ENCODE results near the gene KRTAP5-3. TPM values are rescaled to one million over a fixed set of nuclear protein-coding genes. Genes with fewer than 3 reads are reported as not detected.
"Not testable (repeated sequence)": the region's sequence is repeated elsewhere in the genome, so short reads cannot be mapped to it uniquely, and the experiment has no call there.

Gene KRTAP5-3
- total and polyA plus RNA-seq, 9 of the 15 experiments (the other 6 are each of a cell fraction or from before 2014, with no cell fraction given): not detected

DNA sequence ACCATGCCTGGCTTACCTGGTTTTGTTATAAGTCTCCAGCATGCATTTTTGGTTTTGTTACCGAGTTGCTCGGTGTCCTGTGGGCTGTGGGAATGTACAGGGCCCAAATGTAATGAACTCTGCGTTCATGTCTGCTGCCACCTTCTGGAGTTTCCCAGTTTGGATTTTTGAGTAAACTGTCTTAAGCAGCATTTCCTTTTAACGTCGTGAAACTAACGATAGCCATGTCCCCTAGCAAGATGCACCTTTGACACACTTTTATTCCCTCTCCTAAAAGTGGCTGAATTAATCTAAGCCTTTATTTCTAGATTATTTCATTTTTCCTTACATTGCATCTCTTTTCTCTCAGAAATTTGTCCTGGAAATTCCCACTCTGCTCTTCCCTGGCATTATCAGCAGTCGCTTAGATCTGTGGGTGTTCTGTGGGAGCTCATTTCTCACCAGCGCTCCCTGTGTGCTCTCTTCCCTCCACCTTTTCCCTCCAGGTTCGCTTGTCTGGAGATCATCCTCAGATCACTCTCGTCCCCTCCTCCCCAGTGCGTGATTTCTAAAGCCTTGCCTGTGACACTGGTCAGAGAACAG lies 12.2 kb downstream of the KRTAP5-3 start:
- ATAC-seq: peak; percentile 51; the same call in 2 of the 3 replicates
- TF ChIP-seq RAD21 (CRISPR knock-in tag; conservative IDR thresholded peaks at IDR 0.05 in 1 of 2, IDR thresholded peaks at IDR 0.05 in 1 of 2): 0 out of 4 replicates have a peak, but pooled peaks of 1 of the 2 experiments have one; percentile 1
- TF ChIP-seq, protein P1, sequence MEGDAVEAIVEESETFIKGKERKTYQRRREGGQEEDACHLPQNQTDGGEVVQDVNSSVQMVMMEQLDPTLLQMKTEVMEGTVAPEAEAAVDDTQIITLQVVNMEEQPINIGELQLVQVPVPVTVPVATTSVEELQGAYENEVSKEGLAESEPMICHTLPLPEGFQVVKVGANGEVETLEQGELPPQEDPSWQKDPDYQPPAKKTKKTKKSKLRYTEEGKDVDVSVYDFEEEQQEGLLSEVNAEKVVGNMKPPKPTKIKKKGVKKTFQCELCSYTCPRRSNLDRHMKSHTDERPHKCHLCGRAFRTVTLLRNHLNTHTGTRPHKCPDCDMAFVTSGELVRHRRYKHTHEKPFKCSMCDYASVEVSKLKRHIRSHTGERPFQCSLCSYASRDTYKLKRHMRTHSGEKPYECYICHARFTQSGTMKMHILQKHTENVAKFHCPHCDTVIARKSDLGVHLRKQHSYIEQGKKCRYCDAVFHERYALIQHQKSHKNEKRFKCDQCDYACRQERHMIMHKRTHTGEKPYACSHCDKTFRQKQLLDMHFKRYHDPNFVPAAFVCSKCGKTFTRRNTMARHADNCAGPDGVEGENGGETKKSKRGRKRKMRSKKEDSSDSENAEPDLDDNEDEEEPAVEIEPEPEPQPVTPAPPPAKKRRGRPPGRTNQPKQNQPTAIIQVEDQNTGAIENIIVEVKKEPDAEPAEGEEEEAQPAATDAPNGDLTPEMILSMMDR (IDR thresholded peaks at IDR 0.05 in 2 of 3, conservative IDR thresholded peaks at IDR 0.05 in 1 of 3; ENCODE audit: insufficient read depth in 2 of 3, low read depth in 1 of 3, low read length in 3 of 3): peak in 1 of 3 experiments; percentile 15; a peak in 1 of 6 replicates
- in situ Hi-C loops (cut with MboI); H3K9ac ChIP-seq (ENCODE audit: insufficient read depth in 1 of 2, low read depth in 2 of 2, low read length in 2 of 2); H3K9me1 ChIP-seq (ENCODE audit: control insufficient read depth, insufficient read depth, low read length); H3K9me3 ChIP-seq (replicated peaks; ENCODE audit: control insufficient read depth, insufficient read depth, low read depth, low read length); H3K4me1 ChIP-seq (replicated peaks in 1 of 2; ENCODE audit: control insufficient read depth in 2 of 2, insufficient read depth in 2 of 2, low read length in 2 of 2); H2AFZ ChIP-seq (ENCODE audit: low read depth, low read length); H3K79me2 ChIP-seq (ENCODE audit: control insufficient read depth, insufficient read depth, low read length); H4K20me1 ChIP-seq (replicated peaks; ENCODE audit: control insufficient read depth, insufficient read depth, low read length); BruUV-seq (replicated peaks); POLR2A ChIA-PET; H3K4me2 ChIP-seq (ENCODE audit: insufficient read depth, low read length); H3K4me3 ChIP-seq; DNase-seq (ENCODE audit: extremely low read depth in 1 of 4, low spot score in 3 of 4); H3K36me3 ChIP-seq (ENCODE audit: control insufficient read depth, insufficient read depth, low read length); intact Hi-C loops (cut with micrococcal nuclease); H3K27ac ChIP-seq (ENCODE audit: extremely low read depth, low read depth, low read length): not testable (repeated sequence)
- peak; percentile 68 for FAIRE-seq
- peaks cover 13 to 25% of the 10 kb centered on the region in 2 experiments; a peak in 3 of 5 replicates for H3K27me3 ChIP-seq (ENCODE audit: control insufficient read depth in 2 of 2, insufficient read depth in 2 of 2, low read length in 2 of 2)
- WGBS (ENCODE audit: insufficient coverage, low coverage, missing lambda C conversion rate): 4% methylated on average over 11 of the region's 11 CpGs
- CTCF ChIA-PET (ENCODE audit: low intra/inter-chr PET ratio): interaction anchor here (1.3 kb wide), 1 partner anchor 33 kb away, joined by 8 read pairs; the partner anchor contains the start of gene KRTAP5-5

All from K562 (cell line).